GM18873 (cell line): ENCODE data around the gene MROH8.
A peak's percentile ranks its signal among the peaks of the same experiment; 100 is the strongest.
"Not testable (repeated sequence)": the region's sequence is repeated elsewhere in the genome, so short reads cannot be mapped to it uniquely, and the experiment has no call there.

ENCODE experiments used
- ATAC-seq: cut with Tn5 transposase; IDR thresholded peaks from one replicate; pipeline ENCODE4 v1.9.1; 2021; ENCODE audit warnings: mild to moderate bottlenecking, moderate library complexity, moderate number of reproducible peaks; ENCODE audit not compliant: unreplicated experiment, low FRiP score

MROH8 gene

GRCh38 chr20:37108676-37109075 is 70.7 kb downstream of the MROH8 start:
- no peak for ATAC-seq

DNA sequence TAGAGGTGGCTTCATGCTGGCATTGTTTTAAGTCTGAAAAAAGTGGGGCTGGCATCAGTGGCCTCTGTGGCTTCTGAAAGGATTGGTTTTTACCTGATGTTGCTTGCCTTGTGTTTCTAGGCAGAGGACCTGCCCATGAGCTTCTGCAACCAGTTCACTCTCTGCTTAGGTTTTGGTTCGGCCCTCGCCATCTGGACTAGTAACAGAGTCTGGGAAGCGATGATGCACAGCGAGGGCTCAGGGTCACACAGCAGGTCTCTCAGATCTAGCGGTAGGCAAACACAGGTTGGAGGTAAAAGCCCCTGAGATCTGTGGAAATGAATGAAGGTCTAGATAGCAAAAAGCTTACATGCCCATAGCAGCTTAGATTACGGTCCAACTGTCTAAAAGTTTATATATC is 76.8 kb downstream of the MROH8 start:
- ATAC-seq, result no peak

GRCh38 chr20:37096415-37097041 is 82.8 kb downstream of the MROH8 start:
- peak; percentile 9 for ATAC-seq

DNA sequence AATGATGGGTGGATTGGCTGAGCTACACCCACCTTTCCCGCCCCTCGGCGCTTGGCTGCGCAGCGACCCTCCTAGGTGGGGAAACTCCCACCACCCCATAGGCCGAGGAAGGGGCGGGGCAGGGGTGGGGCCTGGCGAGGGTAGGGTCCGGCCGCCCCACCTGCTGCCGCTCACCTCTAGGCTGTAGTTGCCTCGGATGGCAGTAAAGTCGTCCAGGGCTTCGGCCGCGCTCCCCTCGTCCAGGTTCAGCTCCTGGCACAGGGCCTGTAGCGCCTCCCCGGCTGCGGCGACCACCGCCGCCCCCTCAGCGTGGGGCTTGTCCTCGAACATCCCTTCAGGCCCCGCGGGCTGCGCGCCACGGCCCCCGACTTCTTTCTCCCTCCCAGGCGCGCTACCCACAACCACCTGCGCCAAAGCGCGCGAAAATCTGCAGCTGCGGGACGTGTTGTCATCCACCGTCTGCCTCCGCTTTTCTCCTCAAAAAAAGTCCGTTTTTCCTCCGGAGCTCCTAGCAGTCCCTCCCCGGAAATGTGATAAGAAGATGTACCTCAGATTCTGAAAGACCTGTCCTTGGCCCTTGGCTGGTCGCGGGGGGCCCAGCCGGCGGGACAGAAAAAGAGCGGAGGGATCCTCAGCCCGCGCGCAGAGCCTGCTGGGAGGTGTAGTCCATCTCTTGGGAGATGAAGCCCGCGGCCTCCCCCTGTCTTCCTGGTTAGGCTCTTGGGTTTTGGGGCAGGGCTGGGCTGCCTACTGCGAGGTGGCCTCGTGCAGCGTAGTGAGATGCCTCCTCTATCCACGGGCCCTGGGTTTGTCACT is 83.5 kb downstream of the MROH8 start, which contains the start of gene RBL1:
RBL1 (minus strand) TSS at position 399 of the 816 bp plus-strand sequence; CDS start at position 330, 69 bp downstream.
- ATAC-seq, result peak; percentile 47

- ATAC-seq, result no peak
Measured at GRCh38 chr20:37095108-37095598, 84.2 kb downstream of the MROH8 start.

- no peak for ATAC-seq
Measured at GRCh38 chr20:37090407-37090806, 88.9 kb downstream of the MROH8 start.

GRCh38 chr20:37081717-37082289 is 97.5 kb downstream of the MROH8 start:
- ATAC-seq, result no peak

DNA sequence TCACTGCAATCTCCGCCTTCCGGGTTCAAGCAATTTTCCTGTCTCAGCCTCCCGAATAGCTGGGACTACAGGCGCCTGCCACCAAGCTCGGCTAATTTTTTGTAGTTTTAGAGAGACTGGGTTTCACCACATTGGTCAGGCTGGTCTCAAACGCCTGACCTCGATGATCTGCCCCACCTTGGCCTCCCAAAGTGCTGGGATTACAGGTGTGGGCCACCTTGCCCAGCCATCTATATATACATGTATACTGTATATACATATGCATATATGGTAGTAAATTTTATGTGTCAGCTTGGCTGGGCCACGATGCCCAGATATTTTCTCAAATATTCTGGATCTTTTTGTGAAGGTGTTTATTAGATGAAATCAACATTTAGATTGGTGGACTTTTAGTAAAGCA is 102.3 kb downstream of the MROH8 start:
- no peak for ATAC-seq

DNA sequence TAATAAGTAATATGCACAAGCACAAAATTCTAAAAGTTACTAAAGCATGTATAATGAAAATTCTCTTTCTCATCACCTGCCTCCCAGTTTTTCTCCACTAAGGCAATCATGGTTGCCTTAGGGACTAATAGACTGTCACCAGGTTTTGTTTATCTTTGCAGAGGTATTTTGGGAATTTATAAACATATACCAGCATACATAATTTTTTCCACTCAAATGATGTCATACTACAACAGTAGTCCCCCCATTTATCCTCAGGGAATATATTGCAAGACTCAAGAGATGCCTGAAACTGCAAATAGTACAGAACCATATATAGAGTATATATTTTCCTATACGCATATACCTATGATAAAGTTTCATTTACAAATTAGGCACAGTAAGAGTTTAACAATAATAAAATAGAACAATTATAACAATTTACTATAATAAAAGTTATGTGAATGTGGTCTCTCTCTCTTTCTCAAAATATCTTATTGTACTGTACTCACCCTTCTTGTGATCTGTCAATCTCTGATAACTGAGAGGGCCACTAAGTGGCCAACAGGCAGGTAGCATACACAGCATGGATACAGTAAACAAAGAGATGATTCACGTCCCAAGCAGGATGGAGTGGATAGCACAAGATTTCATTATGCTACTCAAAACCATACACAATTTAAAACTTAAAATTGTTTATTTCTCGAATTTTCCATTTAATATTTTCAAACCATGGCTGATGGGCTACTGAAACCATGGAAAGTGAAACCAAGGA is 103.2 kb downstream of the MROH8 start:
- no peak for ATAC-seq

DNA sequence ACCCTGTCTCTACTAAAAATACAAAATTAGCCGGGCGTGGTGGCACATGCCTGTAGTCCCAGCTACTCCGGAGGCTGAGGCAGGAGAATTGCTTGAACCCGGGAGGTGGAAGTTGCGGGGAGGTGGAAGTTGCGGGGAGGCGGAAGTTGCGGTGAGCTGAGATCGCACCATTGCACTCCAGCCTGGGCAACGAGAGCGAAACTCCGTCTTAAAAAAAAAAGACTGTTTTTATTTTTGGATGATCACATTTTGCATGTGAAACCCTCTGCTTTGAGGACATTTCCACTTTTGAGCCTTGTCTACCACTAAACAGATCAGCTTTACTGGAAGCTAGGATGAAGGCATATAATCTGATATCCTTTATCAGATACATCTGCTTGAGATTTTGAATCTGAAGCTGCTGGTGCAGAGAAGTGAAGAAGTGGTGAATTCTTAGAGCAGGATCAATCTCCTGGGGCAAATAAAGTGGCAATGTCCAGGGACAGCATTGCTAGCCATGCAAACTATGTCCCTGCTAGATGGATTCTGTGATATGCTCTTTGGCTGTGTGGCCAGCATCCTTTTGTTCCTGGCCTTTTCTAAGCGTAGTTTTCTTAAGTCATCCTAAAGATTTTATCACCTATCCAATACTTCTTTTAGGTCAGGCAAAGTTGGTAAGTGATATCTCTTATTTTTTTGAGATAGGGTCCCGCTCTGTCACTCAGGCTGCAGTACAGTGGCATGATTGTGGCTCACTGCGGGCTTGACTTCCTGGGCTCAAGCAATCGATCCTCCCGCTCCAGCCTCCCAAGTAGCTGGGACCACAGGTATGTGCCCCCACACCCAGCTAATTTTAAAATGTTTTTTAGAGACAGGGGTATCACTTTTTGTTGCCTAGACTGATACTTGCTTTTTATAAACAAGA is 106.8 kb downstream of the MROH8 start:
- no peak for ATAC-seq

DNA sequence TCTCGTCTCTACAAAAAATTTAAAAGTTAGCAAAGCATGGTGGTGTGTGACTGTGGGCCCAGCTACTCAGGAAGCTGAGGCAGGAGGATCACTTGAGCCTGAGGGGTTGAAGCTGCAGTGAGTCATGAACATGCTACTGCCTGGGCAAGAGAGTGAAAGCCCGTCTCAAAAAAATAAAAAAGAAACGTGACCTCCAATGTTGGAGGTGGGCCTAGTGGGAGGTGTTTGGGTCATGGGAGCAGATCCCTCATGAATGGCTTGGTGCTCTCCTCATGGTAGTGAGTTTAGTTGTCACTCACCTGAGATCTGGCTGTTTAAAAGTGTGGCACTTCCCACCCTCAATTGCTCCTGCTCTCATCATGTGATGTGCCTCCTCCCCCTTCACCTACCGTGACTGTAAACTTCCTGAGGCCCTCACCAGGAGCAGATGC is 107.9 kb downstream of the MROH8 start:
- ATAC-seq, result no peak

- not testable (repeated sequence) for ATAC-seq
Measured at GRCh38 chr20:37069563-37069962, 109.8 kb downstream of the MROH8 start.

- ATAC-seq, result no peak
Measured at GRCh38 chr20:37066168-37066567, 113.2 kb downstream of the MROH8 start.

DNA sequence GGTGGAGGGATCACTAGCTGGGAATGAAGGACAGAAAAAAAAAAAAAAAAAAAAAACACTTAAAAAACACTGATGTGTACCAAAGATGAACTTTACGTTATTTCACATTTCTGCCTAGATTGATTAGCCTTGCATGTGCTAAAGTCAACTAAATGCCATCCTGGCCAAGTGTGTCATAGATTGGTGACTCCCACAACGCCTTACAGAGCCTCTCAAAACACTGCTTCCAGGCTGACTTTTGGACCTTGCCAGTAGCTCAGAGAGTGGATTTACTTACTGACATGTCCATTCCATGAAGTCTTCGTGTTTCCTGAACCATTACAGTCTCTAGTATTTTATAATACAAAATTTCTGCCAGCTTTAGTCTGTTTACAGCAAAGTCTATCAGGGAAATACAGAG is 124.1 kb downstream of the MROH8 start:
- no peak for ATAC-seq

DNA sequence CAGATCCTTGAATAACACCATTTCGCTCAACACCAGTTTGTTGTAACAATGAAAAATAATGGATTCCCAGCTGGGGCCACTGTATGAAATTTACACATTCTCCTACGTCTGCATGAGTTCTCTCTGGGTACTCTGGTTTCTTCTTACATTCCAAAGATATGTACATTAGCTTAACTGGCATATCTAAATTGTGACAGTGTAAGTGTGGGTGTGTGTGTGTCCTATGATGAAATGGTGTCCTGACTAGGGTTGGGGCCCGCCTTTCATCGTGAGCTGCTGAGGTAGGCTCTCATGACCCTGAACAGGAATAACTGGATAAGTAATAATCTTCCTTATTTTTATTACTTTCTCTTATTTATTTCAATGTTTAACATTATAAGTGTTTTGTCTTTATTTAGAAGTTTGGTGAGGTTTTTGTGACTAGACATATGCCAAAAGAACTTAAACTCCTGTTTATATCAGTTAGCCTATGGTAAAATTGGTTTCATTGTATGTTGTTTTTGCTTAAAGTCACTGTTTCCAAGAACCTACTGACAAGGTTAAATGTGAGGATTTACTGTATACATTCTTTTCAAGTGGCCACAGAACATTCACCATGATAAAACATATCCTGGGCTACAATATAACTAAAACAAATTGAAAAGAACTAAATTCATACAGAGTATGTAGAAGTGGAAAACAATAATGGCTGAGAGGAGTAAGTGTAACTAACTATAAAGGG is 126.0 kb downstream of the MROH8 start:
- no peak for ATAC-seq
